Measurements from ENCODE around the gene USP16. TPM values are rescaled to one million over a fixed set of nuclear protein-coding genes. Genes with fewer than 3 reads are reported as not detected.

Gene USP16
- total and polyA plus RNA-seq, 2 of the 13 experiments (the other 11 are each of a cell fraction or from before 2014, with no cell fraction given) = 16.5 to 46.9 TPM

GRCh38 chr21:29034678-29035077, 10.2 kb downstream of the USP16 start:
- CTCF ChIA-PET (ENCODE audit: low intra/inter-chr PET ratio, low total read pairs) = no interaction called here
- no peak for DNase-seq (ENCODE audit: low spot score)
- peaks cover 20 to 93% of the 10 kb centered on the region in 2 experiments for H3K36me3 ChIP-seq (replicated peaks in 1 of 2; ENCODE audit: control insufficient read depth in 1 of 2, insufficient read depth in 2 of 2, low read length in 2 of 2)
- POLR2A ChIA-PET = no interaction called here
- no peak for TF ChIP-seq MAX (IDR thresholded peaks at IDR 0.05)
- TF ChIP-seq ZNF10 (CRISPR knock-in tag; IDR thresholded peaks at IDR 0.05; ENCODE audit: borderline replicate concordance, low read depth) = no peak
- no peak for TF ChIP-seq HNRNPLL (IDR thresholded peaks at IDR 0.05; ENCODE audit: low read depth, low read length, poor library complexity, severe bottlenecking)
- TF ChIP-seq POLR2AphosphoS5 (IDR thresholded peaks at IDR 0.05; ENCODE audit: low read depth, low read length) = no peak
- TF ChIP-seq PHF20 (CRISPR knock-in tag; IDR thresholded peaks at IDR 0.05) = no peak
- TF ChIP-seq NPAS2 (CRISPR knock-in tag; IDR thresholded peaks at IDR 0.05; ENCODE audit: borderline replicate concordance) = no peak
- no peak for TF ChIP-seq ZNF382 (CRISPR knock-in tag; IDR thresholded peaks at IDR 0.05; ENCODE audit: borderline replicate concordance)
- no peak for TF ChIP-seq ZNF879 (CRISPR knock-in tag; IDR thresholded peaks at IDR 0.05)
- no peak for TF ChIP-seq PHF21A (CRISPR knock-in tag; IDR thresholded peaks at IDR 0.05)
- no peak for TF ChIP-seq ZNF234 (CRISPR knock-in tag; conservative IDR thresholded peaks at IDR 0.05)
- TF ChIP-seq, protein P1, sequence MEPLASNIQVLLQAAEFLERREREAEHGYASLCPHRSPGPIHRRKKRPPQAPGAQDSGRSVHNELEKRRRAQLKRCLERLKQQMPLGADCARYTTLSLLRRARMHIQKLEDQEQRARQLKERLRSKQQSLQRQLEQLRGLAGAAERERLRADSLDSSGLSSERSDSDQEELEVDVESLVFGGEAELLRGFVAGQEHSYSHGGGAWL (CRISPR knock-in tag; IDR thresholded peaks at IDR 0.05) = no peak
- no peak for TF ChIP-seq ZNF274 (CRISPR knock-in tag; IDR thresholded peaks at IDR 0.05)
- no peak for TF ChIP-seq IRX3 (CRISPR knock-in tag; IDR thresholded peaks at IDR 0.05; ENCODE audit: borderline replicate concordance, low read depth)
- TF ChIP-seq RELA (CRISPR knock-in tag; IDR thresholded peaks at IDR 0.05) = no peak
- TF ChIP-seq NR3C1 (CRISPR knock-in tag; IDR thresholded peaks at IDR 0.05) = no peak
- TF ChIP-seq ZNF432 (CRISPR knock-in tag; IDR thresholded peaks at IDR 0.05; ENCODE audit: borderline replicate concordance) = no peak
- no peak for TF ChIP-seq BRCA1 (CRISPR knock-in tag; IDR thresholded peaks at IDR 0.05)
- TF ChIP-seq, protein P2, sequence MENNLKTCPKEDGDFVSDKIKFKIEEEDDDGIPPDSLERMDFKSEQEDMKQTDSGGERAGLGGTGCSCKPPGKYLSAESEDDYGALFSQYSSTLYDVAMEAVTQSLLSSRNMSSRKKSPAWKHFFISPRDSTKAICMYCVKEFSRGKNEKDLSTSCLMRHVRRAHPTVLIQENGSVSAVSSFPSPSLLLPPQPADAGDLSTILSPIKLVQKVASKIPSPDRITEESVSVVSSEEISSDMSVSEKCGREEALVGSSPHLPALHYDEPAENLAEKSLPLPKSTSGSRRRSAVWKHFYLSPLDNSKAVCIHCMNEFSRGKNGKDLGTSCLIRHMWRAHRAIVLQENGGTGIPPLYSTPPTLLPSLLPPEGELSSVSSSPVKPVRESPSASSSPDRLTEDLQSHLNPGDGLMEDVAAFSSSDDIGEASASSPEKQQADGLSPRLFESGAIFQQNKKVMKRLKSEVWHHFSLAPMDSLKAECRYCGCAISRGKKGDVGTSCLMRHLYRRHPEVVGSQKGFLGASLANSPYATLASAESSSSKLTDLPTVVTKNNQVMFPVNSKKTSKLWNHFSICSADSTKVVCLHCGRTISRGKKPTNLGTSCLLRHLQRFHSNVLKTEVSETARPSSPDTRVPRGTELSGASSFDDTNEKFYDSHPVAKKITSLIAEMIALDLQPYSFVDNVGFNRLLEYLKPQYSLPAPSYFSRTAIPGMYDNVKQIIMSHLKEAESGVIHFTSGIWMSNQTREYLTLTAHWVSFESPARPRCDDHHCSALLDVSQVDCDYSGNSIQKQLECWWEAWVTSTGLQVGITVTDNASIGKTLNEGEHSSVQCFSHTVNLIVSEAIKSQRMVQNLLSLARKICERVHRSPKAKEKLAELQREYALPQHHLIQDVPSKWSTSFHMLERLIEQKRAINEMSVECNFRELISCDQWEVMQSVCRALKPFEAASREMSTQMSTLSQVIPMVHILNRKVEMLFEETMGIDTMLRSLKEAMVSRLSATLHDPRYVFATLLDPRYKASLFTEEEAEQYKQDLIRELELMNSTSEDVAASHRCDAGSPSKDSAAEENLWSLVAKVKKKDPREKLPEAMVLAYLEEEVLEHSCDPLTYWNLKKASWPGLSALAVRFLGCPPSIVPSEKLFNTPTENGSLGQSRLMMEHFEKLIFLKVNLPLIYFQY (CRISPR knock-in tag; IDR thresholded peaks at IDR 0.05; ENCODE audit: borderline replicate concordance) = no peak
- FAIRE-seq = no peak
- H2AFZ ChIP-seq (ENCODE audit: low read length) = no peak overlapping the region
- no TSS peak for BruUV-seq (replicated peaks)
- ATAC-seq = no peak
- H3K4me2 ChIP-seq (ENCODE audit: low read depth, low read length) = no peak overlapping the region
- no peaks in the 10 kb centered on the region for H3K4me1 ChIP-seq (ENCODE audit: insufficient read depth, low read length)
- intact Hi-C loops (cut with micrococcal nuclease; ENCODE audit: unreplicated experiment) = no loop called here
- no peaks in the 10 kb centered on the region for H4K20me1 ChIP-seq (ENCODE audit: insufficient read depth, low read length)
- no peak overlapping the region for H3K9ac ChIP-seq (ENCODE audit: insufficient read depth, low read depth, low read length)
- H3K27ac ChIP-seq (ENCODE audit: extremely low read length, insufficient read depth, low read length) = no peak overlapping the region
- H3K9me3 ChIP-seq (ENCODE audit: low read length) = no peaks in the 10 kb centered on the region
- H3K4me3 ChIP-seq (replicated peaks in 1 of 3; ENCODE audit: insufficient read depth in 1 of 3, low read depth in 2 of 3, low read length in 3 of 3) = no peak overlapping the region
- in situ Hi-C loops (cut with HindIII; ENCODE audit: extremely low pct_ligation_motif_present, low pct_unique_long_range_greater_than_20kb) = loop anchor here (5.0 kb wide), 1 partner anchor 33 kb away; no protein-coding TSS in a partner anchor
- WGBS (ENCODE audit: low lambda C conversion rate) = 93% methylated on average over 1 of the region's 1 CpG
- no peaks in the 10 kb centered on the region for H3K79me2 ChIP-seq (ENCODE audit: insufficient read depth, low read length)
- no peaks in the 10 kb centered on the region for H3K27me3 ChIP-seq (ENCODE audit: control insufficient read depth in 1 of 2, insufficient read depth in 2 of 2, low read length in 2 of 2)

Measured in HepG2 (cell line).